H7 (cell line): ENCODE measurements around the gene PANK2. TPM values are rescaled to one million over a fixed set of nuclear protein-coding genes. Genes with fewer than 3 reads are reported as not detected.
A peak's percentile ranks its signal among the peaks of the same experiment; 100 is the strongest.
"Not testable (repeated sequence)": the region's sequence is repeated elsewhere in the genome, so short reads cannot be mapped to it uniquely, and the experiment has no call there.

Experiments
- DNase-seq: peaks from one replicate; pipeline ENCODE4 v3.0.0; 2012
- H3K27me3 ChIP-seq: 2 replicates; pipeline ENCODE4 v1.6.0; 2011; ENCODE audit warnings: mild to moderate bottlenecking, low read length; ENCODE audit not compliant: control insufficient read depth, insufficient read depth
- H3K36me3 ChIP-seq: replicated peaks from 2 replicates; pipeline ENCODE4 v1.5.1; 2011; ENCODE audit warnings: low read length; ENCODE audit not compliant: control insufficient read depth, insufficient read depth
- H3K4me3 ChIP-seq: 2 replicates; pipeline ENCODE4 v1.5.1; 2011; ENCODE audit warnings: low read depth, mild to moderate bottlenecking, control low read depth, low read length, moderate library complexity; ENCODE audit not compliant: insufficient read depth
- total RNA-seq: library from RNA; depleted of rRNA; stranded (reverse); fragments of >200 nt; shearing (Covaris generic); gene quantifications from 2 replicates; pipeline ENCODE4 v1.2.3, GENCODE V29; 2014; rRNA removed

The PANK2 gene
- total RNA-seq, 1 experiment from 2014 or later: 46.8 TPM

DNA sequence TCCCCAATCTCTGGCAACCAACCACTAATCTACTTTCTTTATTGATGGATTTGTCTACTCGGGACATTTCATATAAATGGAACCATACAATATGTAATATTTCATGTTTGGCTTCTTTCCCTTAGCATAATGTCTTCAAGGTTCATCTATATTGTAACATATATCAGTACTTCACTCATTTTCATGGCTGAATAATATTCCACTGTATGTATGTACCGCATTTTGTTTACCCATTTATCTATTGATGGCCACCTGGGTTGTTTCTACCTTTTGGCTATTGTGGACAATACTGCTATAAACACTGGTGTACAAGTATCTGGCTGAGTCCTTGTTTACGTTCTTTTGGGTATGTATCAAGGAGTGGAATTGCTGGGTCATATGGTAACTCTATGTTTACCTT, 48.4 kb downstream of the PANK2 start:
- Histone ChIP-seq H3K36me3 (no peaks in the 10 kb centered on the region; the same call in none of the 2 replicates), H3K4me3 (no peak overlapping the region), H3K27me3 (no peaks in the 10 kb centered on the region)
- DNase-seq: no peak

DNA sequence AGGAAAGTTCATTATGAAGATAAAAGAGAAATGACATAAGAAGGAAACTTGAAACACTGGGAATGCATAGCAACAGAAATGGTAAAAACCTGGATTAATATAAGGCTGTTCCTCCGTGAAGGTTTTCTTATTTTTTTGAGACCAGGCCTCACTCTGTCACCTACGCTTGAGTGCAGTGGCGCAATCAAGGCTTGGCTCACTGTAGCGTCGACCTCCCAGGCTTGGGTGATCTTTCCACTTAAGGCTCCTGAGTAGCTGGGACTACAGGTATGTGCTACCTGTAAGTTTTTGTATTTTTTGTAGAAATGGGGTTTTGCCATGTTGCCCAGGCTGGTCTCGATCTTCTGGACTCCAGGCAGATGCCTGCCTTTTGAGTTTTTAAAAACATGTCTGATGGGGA, 51.7 kb downstream of the PANK2 start:
- no peak for DNase-seq
- Histone ChIP-seq H3K4me3 (no peak overlapping the region), H3K36me3 (no peaks in the 10 kb centered on the region; the same call in 1 of the 2 replicates), H3K27me3 (no peaks in the 10 kb centered on the region)

GRCh38 chr20:3946666-3947065, 57.5 kb downstream of the PANK2 start:
- H3K27me3 ChIP-seq, DNase-seq, H3K4me3 ChIP-seq, H3K36me3 ChIP-seq: not testable (repeated sequence)

DNA sequence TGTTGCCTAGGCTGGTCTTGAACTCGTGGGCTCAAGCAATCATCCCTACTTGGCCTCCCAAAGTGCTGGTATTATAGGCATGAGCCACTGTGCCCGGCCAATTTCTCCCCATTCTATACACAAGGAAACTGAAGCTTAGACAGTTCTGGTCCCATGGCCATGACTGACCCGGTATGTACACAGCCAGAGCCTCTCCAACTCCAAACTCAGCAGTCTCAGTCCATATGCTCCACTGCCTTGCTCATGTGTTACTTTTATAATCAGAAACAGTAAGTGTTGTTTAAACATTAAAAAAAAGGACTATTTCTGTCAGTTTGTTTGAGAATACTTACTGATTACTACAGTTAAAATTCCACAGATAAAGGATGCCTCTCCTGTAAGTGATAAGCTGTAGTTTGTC, 75.5 kb downstream of the PANK2 start:
- H3K27me3 ChIP-seq: no peaks in the 10 kb centered on the region
- DNase-seq: no peak
- no peaks in the 10 kb centered on the region for H3K36me3 ChIP-seq
- H3K4me3 ChIP-seq: no peak overlapping the region

DNA sequence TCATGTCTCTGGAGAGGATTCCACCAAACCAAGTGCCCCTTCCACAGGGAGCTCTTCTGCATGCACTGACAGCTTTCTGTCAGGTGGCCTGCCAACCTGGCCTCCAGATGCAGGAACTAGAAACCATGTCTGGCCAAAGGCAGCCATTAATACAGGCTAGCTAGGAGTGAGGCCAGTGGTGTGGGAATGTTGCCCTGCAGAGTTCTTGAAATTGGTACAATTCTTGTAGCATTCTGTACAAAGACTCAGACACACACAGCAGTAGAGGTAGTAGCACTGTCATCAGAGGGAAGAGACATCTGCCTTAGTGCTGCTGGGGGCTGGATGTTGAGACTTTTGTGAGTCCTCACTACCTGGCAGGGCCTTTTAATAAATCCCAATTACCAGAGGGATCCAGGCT, 77.4 kb downstream of the PANK2 start:
- Histone ChIP-seq H3K4me3 (no peak overlapping the region), H3K27me3 (no peaks in the 10 kb centered on the region), H3K36me3 (no peaks in the 10 kb centered on the region)
- no peak for DNase-seq

GRCh38 chr20:3970016-3970415, 80.8 kb downstream of the PANK2 start:
- no peak overlapping the region for H3K4me3 ChIP-seq
- no peaks in the 10 kb centered on the region for H3K36me3 ChIP-seq
- peak; percentile 38 for DNase-seq
- no peaks in the 10 kb centered on the region for H3K27me3 ChIP-seq

GRCh38 chr20:3971145-3971544, 82.0 kb downstream of the PANK2 start:
- no peaks in the 10 kb centered on the region for H3K36me3 ChIP-seq
- no peak overlapping the region for H3K4me3 ChIP-seq
- H3K27me3 ChIP-seq: no peaks in the 10 kb centered on the region
- DNase-seq: no peak

GRCh38 chr20:3972161-3972560, 83.0 kb downstream of the PANK2 start:
- Histone ChIP-seq H3K4me3 (no peak overlapping the region), H3K36me3 (no peaks in the 10 kb centered on the region)

GRCh38 chr20:3972631-3973030, 83.4 kb downstream of the PANK2 start:
- not testable (repeated sequence) for DNase-seq, H3K36me3 ChIP-seq, H3K27me3 ChIP-seq, H3K4me3 ChIP-seq

More at GRCh38 chr20:3972161-3972560, 83.0 kb downstream of the PANK2 start:
- H3K27me3 ChIP-seq: no peaks in the 10 kb centered on the region
- DNase-seq: no peak

DNA sequence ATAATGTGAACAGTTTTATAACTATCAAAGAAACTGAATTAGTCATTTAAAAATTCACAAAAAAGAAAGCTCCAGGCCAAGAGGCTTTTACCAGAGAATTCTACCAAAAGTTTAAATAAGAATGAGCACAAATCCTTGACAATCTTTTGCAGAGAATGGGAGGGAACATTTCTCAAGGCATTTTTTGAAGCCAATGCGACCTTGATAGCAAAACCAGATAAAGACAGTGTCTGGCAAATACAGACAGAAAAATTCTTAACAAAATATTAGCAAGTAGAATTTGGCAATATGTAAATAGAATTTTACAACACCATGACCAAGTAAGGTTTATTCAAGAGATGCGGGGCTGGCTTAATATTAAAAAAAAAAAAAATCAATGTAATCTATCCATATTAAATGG, 84.5 kb downstream of the PANK2 start:
- Histone ChIP-seq H3K4me3 (no peak overlapping the region), H3K36me3 (no peaks in the 10 kb centered on the region)
- DNase-seq: no peak

GRCh38 chr20:3976511-3976910, 87.3 kb downstream of the PANK2 start:
- Histone ChIP-seq H3K27me3 (no peaks in the 10 kb centered on the region), H3K36me3 (no peaks in the 10 kb centered on the region), H3K4me3 (no peak overlapping the region)
- no peak for DNase-seq

More for the DNA sequence above, 84.5 kb downstream of the PANK2 start:
- no peaks in the 10 kb centered on the region for H3K27me3 ChIP-seq

Other genes with a start within 250 kb of the PANK2 start
- gene GFRA4, start 226.0 kb upstream of the PANK2 start, total RNA-seq: not detected in 2 replicates
- 3.3 and 5.5 TPM in 2 replicates for gene ADAM33, start 207.4 kb upstream of the PANK2 start, total RNA-seq
- gene SIGLEC1, start 176.8 kb upstream of the PANK2 start, total RNA-seq: not detected in 2 replicates
- gene HSPA12B, start 156.7 kb upstream of the PANK2 start, total RNA-seq: 0.97 and 2.4 TPM in 2 replicates
- gene ADISSP, start 121.6 kb upstream of the PANK2 start, total RNA-seq: 90.8 and 107 TPM in 2 replicates
- gene SPEF1, start 107.9 kb upstream of the PANK2 start, total RNA-seq: 0.11 and 0.94 TPM in 2 replicates
- gene CENPB, start 102.6 kb upstream of the PANK2 start, total RNA-seq: 57.7 and 74.5 TPM in 2 replicates
- 30.7 and 32.6 TPM in 2 replicates for gene CDC25B, start 93.1 kb upstream of the PANK2 start, total RNA-seq
- 3.1 and 4.4 TPM in 2 replicates for gene AP5S1, start 68.8 kb upstream of the PANK2 start, total RNA-seq
- gene MAVS, start 42.6 kb upstream of the PANK2 start, total RNA-seq: 10.6 and 11.9 TPM in 2 replicates
- 11.5 and 14.2 TPM in 2 replicates for gene RNF24, start 126.2 kb downstream of the PANK2 start, total RNA-seq